Measurements from ENCODE around the gene GRM8.

GRM8 gene

GRCh38 chr7:127146746-127147536 lies 105.8 kb downstream of the GRM8 start:
- DNase-seq (ENCODE audit: low read depth), result no peak

- no peak for DNase-seq (ENCODE audit: low read depth)
These were observed 115.6 kb downstream of the GRM8 start for GRCh38 chr7:127137146-127137545.

GRCh38 chr7:127135871-127136485 lies 116.8 kb downstream of the GRM8 start:
- no peak for DNase-seq (ENCODE audit: low read depth)

GRCh38 chr7:127123220-127123619 lies 129.5 kb downstream of the GRM8 start:
- no peak for DNase-seq (ENCODE audit: low read depth)

DNA sequence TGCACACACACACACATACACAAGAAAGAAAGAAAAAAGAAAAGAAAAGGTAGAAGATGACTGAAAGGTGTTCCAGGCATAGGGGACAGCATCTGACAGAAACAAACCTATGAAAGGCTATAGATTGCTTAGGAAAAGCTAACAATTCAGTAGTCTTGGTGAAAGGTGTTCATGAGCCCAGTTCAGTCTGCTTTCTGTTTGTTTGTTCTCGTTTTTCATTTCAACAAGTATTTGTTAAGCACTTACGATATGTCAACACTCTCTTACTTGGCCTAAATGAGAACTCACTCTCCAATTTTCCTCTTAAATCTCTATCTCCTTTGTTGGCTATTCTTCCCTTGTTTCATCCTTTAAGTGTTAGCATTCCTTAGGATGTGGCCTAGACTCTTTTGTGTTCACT lies 133.2 kb downstream of the GRM8 start:
- no peak for DNase-seq (ENCODE audit: low read depth)

GRCh38 chr7:127114742-127115265 lies 137.9 kb downstream of the GRM8 start:
- DNase-seq (ENCODE audit: low read depth), result no peak

DNA sequence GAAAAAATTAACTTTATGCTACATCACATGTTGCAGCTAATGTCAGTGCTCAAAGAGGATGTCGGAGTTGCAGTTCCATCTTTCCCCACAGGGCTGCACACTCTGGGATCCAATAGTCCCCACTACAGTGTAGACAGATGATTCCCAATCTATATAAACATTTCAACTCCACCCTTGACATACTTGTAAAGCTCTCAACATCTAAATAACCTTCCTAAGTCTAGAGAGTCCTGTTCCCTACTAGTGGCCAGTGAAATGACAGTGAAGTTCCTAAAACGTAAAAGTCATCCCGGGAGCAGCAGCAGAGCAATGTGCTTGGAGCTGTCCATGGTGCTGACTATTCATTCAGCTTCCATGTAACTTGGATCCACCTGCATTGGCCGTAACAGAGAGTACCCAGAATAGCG lies 145.1 kb downstream of the GRM8 start:
- DNase-seq (ENCODE audit: low read depth), result no peak

DNA sequence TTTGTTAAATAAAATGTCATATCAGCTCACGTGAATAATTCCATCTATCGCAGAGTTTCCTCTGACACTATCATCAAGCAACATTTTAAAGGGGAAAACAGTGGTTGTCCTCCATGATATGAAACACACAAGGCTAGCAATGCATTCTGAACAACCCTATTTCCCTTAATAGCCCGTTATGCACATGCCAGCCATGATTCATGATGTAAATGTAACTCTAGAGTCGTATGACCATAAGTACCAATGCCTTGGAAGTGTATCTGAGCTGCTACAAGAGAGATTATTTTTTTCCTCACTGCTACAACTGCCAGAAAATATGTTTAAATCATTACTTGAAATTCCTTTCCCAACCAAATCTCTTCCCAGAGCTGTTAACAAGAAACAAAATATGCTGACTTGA lies 159.4 kb downstream of the GRM8 start:
- DNase-seq (ENCODE audit: low read depth), result no peak

DNA sequence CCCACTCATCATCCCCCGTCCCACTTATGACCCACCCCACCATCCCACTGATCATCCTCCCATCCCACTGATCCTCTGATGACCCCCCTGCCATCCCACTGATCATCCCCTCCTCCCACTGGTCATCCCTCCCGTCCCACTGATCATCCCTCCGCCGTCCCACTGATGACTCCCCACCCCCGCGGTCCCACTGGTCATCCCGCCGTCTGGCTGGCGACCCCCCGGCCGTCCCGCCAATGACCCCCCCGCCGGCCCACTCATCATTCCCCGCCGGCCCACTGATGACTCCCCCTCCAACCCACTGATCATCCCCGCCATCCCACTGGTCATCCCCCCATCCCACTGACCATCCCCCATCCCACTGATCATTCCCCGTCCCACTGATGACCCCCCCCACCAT lies 161.1 kb downstream of the GRM8 start:
- no peak for DNase-seq (ENCODE audit: low read depth)

GRCh38 chr7:127089146-127089545 lies 163.6 kb downstream of the GRM8 start:
- no peak for DNase-seq (ENCODE audit: low read depth)

DNA sequence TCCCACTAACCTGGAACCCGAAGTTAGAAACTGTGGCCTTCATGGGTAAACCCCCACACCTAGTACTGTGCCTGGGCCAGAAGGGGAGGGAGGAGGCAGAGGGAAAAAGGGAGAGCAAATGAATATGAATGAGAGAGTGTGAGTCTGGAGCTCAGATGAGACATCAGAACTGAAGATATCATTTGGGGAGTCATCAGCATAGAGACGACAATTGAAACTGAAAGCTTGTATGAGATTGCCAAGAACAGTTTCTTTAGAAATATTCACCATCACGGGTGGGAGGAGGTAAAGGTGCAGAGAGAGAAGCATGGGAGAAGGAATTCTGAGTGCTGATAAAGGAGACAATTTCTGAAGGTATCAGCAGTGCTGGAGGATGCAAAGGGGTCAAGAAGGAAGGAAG lies 171.2 kb downstream of the GRM8 start:
- DNase-seq (ENCODE audit: low read depth), result no peak

GRCh38 chr7:127080576-127080975 lies 172.2 kb downstream of the GRM8 start:
- DNase-seq (ENCODE audit: low read depth), result no peak

GRCh38 chr7:127066974-127067373 lies 185.8 kb downstream of the GRM8 start:
- no peak for DNase-seq (ENCODE audit: low read depth)

DNA sequence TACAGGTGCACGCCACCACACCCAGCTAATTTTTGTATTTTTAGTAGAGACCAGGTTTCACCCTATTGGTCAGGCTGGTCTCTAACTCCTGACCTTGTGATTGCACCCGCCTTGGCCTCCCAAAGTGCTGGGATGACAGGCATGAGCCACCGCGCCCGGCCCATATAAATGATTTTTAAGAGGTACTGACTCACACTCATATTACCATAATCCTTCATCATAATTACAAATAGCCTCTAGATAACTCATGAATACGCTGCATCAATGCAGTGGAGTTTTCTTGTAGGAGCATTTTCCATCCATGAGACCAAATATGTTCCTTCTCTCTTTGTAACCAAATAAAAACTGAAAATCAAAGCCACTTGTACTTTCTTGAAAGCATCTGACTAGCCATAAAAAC lies 193.3 kb downstream of the GRM8 start:
- DNase-seq (ENCODE audit: low read depth), result no peak

GRCh38 chr7:127057918-127058317 lies 194.8 kb downstream of the GRM8 start:
- no peak for DNase-seq (ENCODE audit: low read depth)

GRCh38 chr7:127056202-127056601 lies 196.5 kb downstream of the GRM8 start:
- no peak for DNase-seq (ENCODE audit: low read depth)

- no peak for DNase-seq (ENCODE audit: low read depth)
These were observed 205.2 kb downstream of the GRM8 start for GRCh38 chr7:127047521-127047920.

DNA sequence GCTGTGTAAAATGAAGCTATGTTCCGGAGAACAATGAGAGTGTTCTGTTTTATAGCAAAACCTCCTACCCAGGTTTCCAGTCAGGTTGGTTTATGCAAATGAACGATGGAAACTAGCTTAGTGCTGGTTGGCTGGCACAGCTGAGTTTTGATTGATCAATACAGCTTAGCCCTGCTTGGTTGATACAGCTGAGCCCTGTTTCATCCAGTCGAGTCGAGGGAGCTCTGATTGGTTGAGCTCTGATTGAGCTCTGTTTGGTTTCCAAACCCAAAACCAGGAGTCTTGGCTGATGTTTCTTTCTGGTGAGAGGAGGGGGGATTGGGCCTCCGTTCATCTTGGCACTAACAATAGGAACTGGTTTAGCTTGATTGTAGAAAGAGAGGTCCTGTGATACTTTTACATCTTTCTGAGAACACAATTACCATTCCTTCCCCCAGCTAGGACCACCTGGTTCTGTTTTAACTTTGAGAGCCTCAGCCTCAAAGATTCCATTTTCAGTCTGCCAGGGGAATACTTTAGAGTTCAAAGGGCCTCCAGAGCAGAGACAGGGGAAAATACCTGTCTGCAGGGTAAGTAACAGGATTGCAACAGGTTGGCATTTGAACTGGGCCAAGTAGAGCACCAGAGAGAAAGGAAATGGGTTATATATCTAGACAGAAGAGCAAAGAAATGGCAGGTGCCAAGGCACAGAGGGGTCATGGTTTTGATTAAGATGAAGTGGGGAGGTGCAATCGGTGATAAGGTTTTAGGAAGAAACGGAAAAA lies 210.9 kb downstream of the GRM8 start:
- no peak for DNase-seq (ENCODE audit: low read depth)

GRCh38 chr7:127040042-127040441 lies 212.7 kb downstream of the GRM8 start:
- DNase-seq (ENCODE audit: low read depth), result no peak

DNA sequence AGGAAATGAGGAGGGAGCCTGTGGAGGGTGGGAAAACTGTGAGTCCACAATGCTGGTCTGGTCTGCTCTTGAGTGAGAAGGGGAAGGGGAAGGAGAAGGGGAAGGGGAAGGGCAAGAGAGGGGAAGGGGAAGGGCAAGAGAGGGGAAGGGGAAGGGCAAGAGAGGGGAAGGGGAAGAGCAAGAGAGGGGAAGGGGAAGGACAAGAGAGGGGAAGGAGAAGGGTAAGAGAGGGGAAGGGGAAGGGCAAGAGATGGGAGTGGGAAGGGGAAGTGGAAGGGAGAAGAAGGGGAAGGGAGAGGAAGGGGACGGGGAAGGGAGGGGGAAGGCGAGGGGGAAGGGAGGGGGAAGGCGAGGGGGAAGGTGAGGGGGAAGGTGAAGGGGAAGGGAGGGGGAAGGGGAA lies 213.2 kb downstream of the GRM8 start:
- DNase-seq (ENCODE audit: low read depth), result no peak

DNA sequence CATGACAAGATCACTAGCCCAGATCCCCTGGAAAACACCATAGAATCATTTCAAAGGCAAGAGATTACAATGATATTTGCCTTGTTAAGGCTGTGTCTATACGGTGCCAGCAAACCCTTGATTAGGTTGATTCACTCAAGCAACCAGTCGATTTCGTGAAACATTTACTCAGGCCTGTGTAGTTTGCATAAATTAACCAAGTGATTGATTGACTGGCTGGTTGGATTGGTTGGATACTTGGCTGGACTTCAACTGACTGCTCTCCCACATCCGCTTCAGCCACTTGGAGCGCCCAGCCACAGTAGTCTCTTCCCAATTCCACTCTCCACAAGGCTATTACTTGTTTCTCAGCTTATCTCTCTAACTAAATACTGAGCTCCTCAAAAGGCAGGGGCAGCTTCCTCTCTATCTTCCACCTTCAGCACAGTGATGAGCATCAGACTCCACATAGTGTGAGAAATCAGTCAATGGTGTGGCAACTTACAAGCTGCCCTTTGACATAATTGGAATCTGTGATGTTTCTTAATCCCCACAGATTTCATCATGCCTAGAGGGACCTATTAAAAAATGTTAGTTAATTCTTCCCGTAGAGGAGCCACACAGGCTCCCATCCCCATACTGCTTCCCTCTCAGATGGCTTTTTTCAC lies 217.4 kb downstream of the GRM8 start:
- no peak for DNase-seq (ENCODE audit: low read depth)

DNA sequence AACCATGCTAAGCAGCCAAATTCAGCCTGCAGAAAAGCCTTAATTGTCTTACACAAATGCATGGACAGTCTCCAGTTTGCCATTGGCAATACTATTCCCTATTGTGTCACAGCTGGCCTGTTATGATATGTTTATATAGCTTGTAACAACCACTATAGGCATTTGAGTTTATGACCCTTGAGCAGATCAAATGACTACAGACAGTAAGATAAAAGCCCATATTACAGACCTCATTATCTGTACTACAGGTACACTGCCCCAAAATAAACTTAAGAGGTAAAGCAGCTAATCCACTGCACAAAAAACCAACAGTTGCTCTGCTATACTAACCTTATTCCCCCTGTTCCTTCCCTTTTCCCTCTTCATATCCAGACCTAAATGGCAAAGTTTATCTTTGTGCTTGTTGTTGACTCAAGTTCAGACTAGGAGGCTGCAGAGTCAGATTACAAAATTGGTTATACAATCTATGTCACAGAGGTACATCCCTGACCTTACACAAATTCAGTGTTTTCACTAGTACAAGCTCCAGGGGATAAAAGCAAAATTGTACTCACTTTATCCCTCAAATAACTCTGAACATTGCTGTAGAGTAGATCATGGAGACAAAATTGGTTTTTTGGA lies 218.4 kb downstream of the GRM8 start:
- no peak for DNase-seq (ENCODE audit: low read depth)
